WERI-Rb-1 (cell line): ENCODE measurements around the gene SAMD9.

Experiments used
- DNase-seq: peaks from one replicate; pipeline ENCODE4 v3.0.0-alpha.2; 2020
- H3K27ac ChIP-seq: fragments of 250-450 bp; sonication (Bioruptor Pico); 2 replicates; pipeline ENCODE4 v1.5.1; 2020; ENCODE audit warnings: mild to moderate bottlenecking, moderate library complexity
- H3K27me3 ChIP-seq: fragments of 250-450 bp; sonication (Bioruptor Pico); 2 replicates; pipeline ENCODE4 v1.5.1; 2021; ENCODE audit warnings: mild to moderate bottlenecking, low read depth, moderate library complexity; ENCODE audit not compliant: insufficient read depth, severe bottlenecking
- H3K36me3 ChIP-seq: fragments of 250-450 bp; sonication (Bioruptor Pico); 2 replicates; pipeline ENCODE4 v1.5.1; 2020; ENCODE audit warnings: mild to moderate bottlenecking, moderate library complexity
- H3K4me3 ChIP-seq: 2 replicates; pipeline ENCODE4 v1.5.1; 2011; ENCODE audit warnings: low read depth, mild to moderate bottlenecking, control low read depth, low read length
- H3K9me3 ChIP-seq: fragments of 250-450 bp; sonication (Bioruptor Pico); 2 replicates; pipeline ENCODE4 v1.5.1; 2021; ENCODE audit warnings: mild to moderate bottlenecking, moderate library complexity; ENCODE audit not compliant: severe bottlenecking
- CTCF ChIP-seq: IDR thresholded peaks from 2 replicates; pipeline ENCODE4 v1.5.1; 2011; ENCODE audit warnings: low read depth, mild to moderate bottlenecking, control low read depth, inconsistent platforms, low read length

Gene SAMD9

DNA sequence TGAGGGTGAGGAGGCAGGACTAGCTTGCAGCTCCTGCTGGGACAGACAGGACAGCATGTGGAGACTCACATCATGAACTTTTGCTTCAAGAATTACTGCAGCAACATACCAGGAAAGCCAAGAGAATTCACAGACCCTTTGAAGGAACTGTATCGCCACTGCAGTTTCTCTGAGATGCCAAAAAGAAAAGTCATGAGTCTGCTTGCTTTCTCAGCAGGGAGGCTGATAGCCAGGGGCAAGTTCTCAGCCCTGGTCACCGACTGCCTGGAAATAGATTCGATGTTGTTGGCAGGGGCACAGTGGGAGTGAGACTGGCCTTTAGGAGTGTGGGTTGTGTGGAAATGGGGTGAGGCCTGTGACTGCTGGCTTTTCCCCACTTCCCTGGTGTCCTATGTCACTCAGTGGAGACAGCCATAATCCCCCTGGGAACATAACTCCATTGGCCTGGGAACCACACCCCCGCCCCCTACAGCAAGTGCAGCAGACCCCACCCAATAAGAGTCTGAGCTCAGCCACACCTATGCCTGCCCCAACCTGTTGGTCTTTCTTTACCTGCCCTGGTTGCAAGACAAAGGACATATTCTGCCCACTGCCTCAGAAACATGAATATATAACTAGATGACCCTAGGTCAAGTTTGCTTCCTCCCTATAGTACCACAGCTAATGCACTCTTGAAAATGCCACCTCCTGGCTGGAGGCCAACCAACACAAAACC is 1.6 kb upstream of the SAMD9 start:
- Histone ChIP-seq H3K9me3 (no peaks in the 10 kb centered on the region), H3K36me3 (no peaks in the 10 kb centered on the region), H3K27ac (no peak overlapping the region), H3K4me3 (no peak overlapping the region), H3K27me3 (no peaks in the 10 kb centered on the region)
- DNase-seq, result no peak
- no peak for TF ChIP-seq CTCF

DNA sequence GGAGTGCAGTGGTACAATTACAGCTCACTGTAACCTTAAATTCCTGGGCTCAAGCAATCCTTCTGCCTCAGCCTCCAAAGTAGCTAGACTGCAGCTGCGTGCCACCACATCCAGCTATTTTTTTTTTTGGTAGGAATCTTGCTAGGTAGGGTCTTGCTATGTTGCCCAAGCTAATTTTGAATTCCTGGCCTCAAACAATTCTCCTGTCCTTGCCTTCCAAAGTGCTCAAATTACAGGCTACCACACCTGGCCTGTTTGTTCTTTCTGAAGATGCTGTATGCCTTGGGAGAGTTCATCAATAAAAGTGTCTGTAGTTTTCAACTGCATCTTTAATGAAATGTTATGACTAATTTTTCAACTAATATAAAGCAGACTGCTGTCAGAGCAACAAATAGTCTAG is 452 bp downstream of the SAMD9 start:
- no peak overlapping the region for H3K27ac ChIP-seq
- H3K36me3 ChIP-seq, result no peaks in the 10 kb centered on the region
- no peaks in the 10 kb centered on the region for H3K9me3 ChIP-seq
- DNase-seq, result no peak
- no peaks in the 10 kb centered on the region for H3K27me3 ChIP-seq
- no peak for TF ChIP-seq CTCF
- H3K4me3 ChIP-seq, result no peak overlapping the region

- H3K27me3 ChIP-seq, result no peaks in the 10 kb centered on the region
- no peaks in the 10 kb centered on the region for H3K36me3 ChIP-seq
- no peak overlapping the region for H3K4me3 ChIP-seq
- no peak for DNase-seq
- no peaks in the 10 kb centered on the region for H3K9me3 ChIP-seq
- no peak for TF ChIP-seq CTCF
- H3K27ac ChIP-seq, result no peak overlapping the region
These were observed 2.0 kb downstream of the SAMD9 start for GRCh38 chr7:93115796-93116195.

GRCh38 chr7:93108003-93108402 is 9.8 kb downstream of the SAMD9 start:
- Histone ChIP-seq H3K36me3 (no peaks in the 10 kb centered on the region), H3K9me3 (no peaks in the 10 kb centered on the region), H3K27me3 (no peaks in the 10 kb centered on the region), H3K27ac (no peak overlapping the region), H3K4me3 (no peak overlapping the region)
- TF ChIP-seq CTCF, result no peak
- DNase-seq, result no peak

DNA sequence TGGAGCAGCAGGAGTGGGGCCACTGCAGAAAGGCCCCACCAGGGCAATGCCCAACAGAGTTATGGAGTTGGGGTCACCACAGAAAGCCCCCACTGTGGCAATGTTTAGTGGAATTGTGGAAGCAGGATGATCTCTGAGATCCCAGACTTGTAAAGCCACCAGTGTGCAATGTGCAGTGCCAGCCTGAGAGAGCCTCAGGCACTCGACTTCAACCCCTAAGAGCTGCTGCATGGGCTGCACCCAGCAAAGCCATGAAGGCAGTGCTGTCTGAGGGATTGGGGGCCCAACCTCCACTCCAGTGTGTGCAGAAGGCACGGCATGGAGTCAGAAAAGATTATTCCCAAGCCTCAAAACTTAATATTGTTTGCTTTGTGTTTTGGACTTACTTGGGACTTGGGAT is 20.4 kb downstream of the SAMD9 start:
- Histone ChIP-seq H3K36me3 (no peaks in the 10 kb centered on the region), H3K4me3 (no peak overlapping the region), H3K27ac (no peak overlapping the region), H3K27me3 (no peaks in the 10 kb centered on the region), H3K9me3 (no peaks in the 10 kb centered on the region)
- no peak for TF ChIP-seq CTCF
- no peak for DNase-seq
